ENCODE measurements around the gene FGF14. TPM values are rescaled to one million over a fixed set of nuclear protein-coding genes. Genes with fewer than 3 reads are reported as not detected.

FGF14 gene
- total RNA-seq, 2 donors from 2014 or later, result 0.70 to 0.92 TPM

GRCh38 chr13:101751488-101751887, 650.4 kb downstream of the FGF14 start:
- peak; percentile 52 for ATAC-seq
- intact Hi-C loops (cut with DNase I, micrococcal nuclease), result loop anchor here in 1 of 2 donors (10.0 kb wide), 1 partner anchor 237 kb away; no protein-coding TSS in a partner anchor
- DNase-seq, result no peak

GRCh38 chr13:101749584-101749983, 652.3 kb downstream of the FGF14 start:
- intact Hi-C loops (cut with DNase I, micrococcal nuclease), result no loop called here
- ATAC-seq (no peak), DNase-seq (no peak)

- DNase-seq (no peak), ATAC-seq (no peak)
- intact Hi-C loops (cut with DNase I, micrococcal nuclease), result no loop called here
Measured at GRCh38 chr13:101747039-101747438, 654.8 kb downstream of the FGF14 start.

GRCh38 chr13:101746513-101746912, 655.3 kb downstream of the FGF14 start:
- intact Hi-C loops (cut with DNase I, micrococcal nuclease), result no loop called here
- ATAC-seq (no peak), DNase-seq (no peak)

- ATAC-seq (peak; percentile 84), DNase-seq (no peak)
- intact Hi-C loops (cut with DNase I, micrococcal nuclease), result no loop called here
Measured at GRCh38 chr13:101739382-101740178, 662.3 kb downstream of the FGF14 start.

GRCh38 chr13:101738336-101738735, 663.5 kb downstream of the FGF14 start:
- ATAC-seq (no peak), DNase-seq (no peak)
- intact Hi-C loops (cut with DNase I, micrococcal nuclease), result no loop called here

- intact Hi-C loops (cut with DNase I, micrococcal nuclease), result no loop called here
Measured at GRCh38 chr13:101736566-101736965, 665.3 kb downstream of the FGF14 start.

GRCh38 chr13:101730420-101731000, 671.3 kb downstream of the FGF14 start:
- DNase-seq (no peak), ATAC-seq (no peak)
- intact Hi-C loops (cut with DNase I, micrococcal nuclease), result no loop called here

More at GRCh38 chr13:101736566-101736965, 665.3 kb downstream of the FGF14 start:
- DNase-seq (no peak), ATAC-seq (no peak)

- intact Hi-C loops (cut with DNase I, micrococcal nuclease), result no loop called here
- ATAC-seq (no peak), DNase-seq (no peak)
Measured at GRCh38 chr13:101728615-101729014, 673.2 kb downstream of the FGF14 start.

- DNase-seq (no peak), ATAC-seq (no peak)
- intact Hi-C loops (cut with DNase I, micrococcal nuclease), result no loop called here
Measured at GRCh38 chr13:101728021-101728420, 673.8 kb downstream of the FGF14 start.

- intact Hi-C loops (cut with DNase I, micrococcal nuclease), result no loop called here
- DNase-seq (no peak), ATAC-seq (no peak)
Measured at GRCh38 chr13:101727118-101727517, 674.7 kb downstream of the FGF14 start.

- DNase-seq (no peak), ATAC-seq (no peak)
- intact Hi-C loops (cut with DNase I, micrococcal nuclease), result no loop called here
Measured at GRCh38 chr13:101726681-101727080, 675.2 kb downstream of the FGF14 start.

- no peak for ATAC-seq
- intact Hi-C loops (cut with DNase I, micrococcal nuclease), result no loop called here
- no peak for DNase-seq
Measured at GRCh38 chr13:101718496-101718895, 683.4 kb downstream of the FGF14 start.

- no peak for ATAC-seq
- DNase-seq, result no peak
- intact Hi-C loops (cut with DNase I, micrococcal nuclease), result no loop called here
Measured at GRCh38 chr13:101717353-101717752, 684.5 kb downstream of the FGF14 start.

- DNase-seq (no peak), ATAC-seq (no peak)
- intact Hi-C loops (cut with DNase I, micrococcal nuclease), result no loop called here
Measured at GRCh38 chr13:101714195-101714594, 687.7 kb downstream of the FGF14 start.

GRCh38 chr13:101712026-101712348, 689.9 kb downstream of the FGF14 start:
- no peak for DNase-seq
- intact Hi-C loops (cut with DNase I, micrococcal nuclease), result no loop called here
- no peak for ATAC-seq

GRCh38 chr13:101711307-101712025, 690.4 kb downstream of the FGF14 start:
- intact Hi-C loops (cut with DNase I, micrococcal nuclease), result no loop called here
- DNase-seq (no peak), ATAC-seq (no peak)

GRCh38 chr13:101709952-101710351, 691.9 kb downstream of the FGF14 start:
- DNase-seq (no peak), ATAC-seq (no peak)
- intact Hi-C loops (cut with DNase I, micrococcal nuclease), result no loop called here

- intact Hi-C loops (cut with DNase I, micrococcal nuclease), result no loop called here
- DNase-seq, result no peak
- no peak for ATAC-seq
Measured at GRCh38 chr13:101708115-101708514, 693.7 kb downstream of the FGF14 start.

- ATAC-seq (no peak), DNase-seq (no peak)
- intact Hi-C loops (cut with DNase I, micrococcal nuclease), result no loop called here
Measured at GRCh38 chr13:101707659-101708058, 694.2 kb downstream of the FGF14 start.

Data from left colon (tissue), 2 donors.